Vagina (tissue), 2 donors: ENCODE data around the gene WAPL. TPM values are rescaled to one million over a fixed set of nuclear protein-coding genes. Genes with fewer than 3 reads are reported as not detected.

Experiments used
- DNase-seq, 2 donors: peaks; one replicate each; pipeline ENCODE4 v3.0.0-alpha.2; 2017; ENCODE audit errors: extremely low spot score in 2 of 2
- H3K27ac ChIP-seq: fragments of 200-600 bp; sonication (generic); one replicate; pipeline ENCODE4 v1.5.1; 2019
- H3K27me3 ChIP-seq: fragments of 200-600 bp; sonication (generic); one replicate; pipeline ENCODE4 v1.5.1; 2019
- H3K36me3 ChIP-seq, 2 donors: fragments of 200-600 bp; sonication (generic); one replicate each; pipeline ENCODE4 v1.5.1; 2017 to 2019
- H3K4me1 ChIP-seq: fragments of 200-600 bp; sonication (generic); one replicate; pipeline ENCODE4 v1.5.1; 2019
- H3K4me3 ChIP-seq, 2 donors: fragments of 200-600 bp; sonication (generic); 1 replicate in 1 of 2; 2 replicates in 1 of 2; pipeline ENCODE4 v1.5.1; 2016 to 2019
- H3K9me3 ChIP-seq: fragments of 200-600 bp; sonication (generic); one replicate; pipeline ENCODE4 v1.5.1; 2019
- CTCF ChIP-seq, 3 experiments: fragments of 450-650 bp in 2 of 3; fragments of 200-600 bp in 1 of 3; sonication (generic) in 1 of 3; IDR thresholded peaks; one replicate each; pipeline ENCODE4 v1.5.1; 2017 to 2019; ENCODE audit warnings: antibody characterized with exemption in 3 of 3, mild to moderate bottlenecking in 2 of 3, moderate library complexity in 2 of 3
- POLR2A ChIP-seq, 2 donors: fragments of 450-650 bp; IDR thresholded peaks; one replicate each; pipeline ENCODE4 v1.6.1; 2017; ENCODE audit warnings: antibody characterized with exemption in 2 of 2, mild to moderate bottlenecking in 2 of 2, moderate library complexity in 2 of 2
- POLR2AphosphoS5 ChIP-seq, 2 donors: sonication (generic); formaldehyde crosslinking; IDR thresholded peaks; one replicate each; pipeline ENCODE4 v1.9.0; 2017; ENCODE audit warnings: antibody characterized with exemption in 2 of 2, mild to moderate bottlenecking in 2 of 2, low read depth in 1 of 2; ENCODE audit not compliant: insufficient read depth in 1 of 2
- intact Hi-C: fragments of 100-400 bp; cut with DNase I; formaldehyde crosslinking; loops from one replicate; pipeline ENCODE4 v1.15.1; 2023
- total RNA-seq: library from RNA; depleted of rRNA; stranded (reverse); fragments of >200 nt; gene quantifications from one replicate; pipeline ENCODE4 v1.2.3, GENCODE V29; 2016

WAPL gene
- total RNA-seq, 1 donor from 2014 or later = 26.5 TPM

- TF ChIP-seq POLR2A (IDR thresholded peaks at IDR 0.05) = no peak
- no peak for TF ChIP-seq CTCF (IDR thresholded peaks at IDR 0.05)
- no peak for TF ChIP-seq POLR2AphosphoS5 (IDR thresholded peaks at IDR 0.05; ENCODE audit: insufficient read depth in 1 of 2, low read depth in 1 of 2)
- Histone ChIP-seq H3K4me3 (no peak overlapping the region), H3K36me3 (peaks cover 6 to 44% of the 10 kb centered on the region in 2 donors), H3K27me3 (no peaks in the 10 kb centered on the region), H3K9me3 (no peaks in the 10 kb centered on the region), H3K27ac (no peak overlapping the region), H3K4me1 (no peaks in the 10 kb centered on the region)
- DNase-seq = no peak
- intact Hi-C loops = no loop called here
Observed at GRCh38 chr10:86447432-86447831, 74.2 kb downstream of the WAPL start.

GRCh38 chr10:86446987-86447386 is 74.6 kb downstream of the WAPL start:
- H3K36me3 ChIP-seq = peaks cover 6 to 44% of the 10 kb centered on the region in 2 donors
- no peak for TF ChIP-seq POLR2AphosphoS5 (IDR thresholded peaks at IDR 0.05; ENCODE audit: insufficient read depth in 1 of 2, low read depth in 1 of 2)
- no peak for TF ChIP-seq POLR2A (IDR thresholded peaks at IDR 0.05)
- TF ChIP-seq CTCF (IDR thresholded peaks at IDR 0.05) = no peak
- no peak overlapping the region for H3K27ac ChIP-seq

GRCh38 chr10:86446440-86446839 is 75.2 kb downstream of the WAPL start:
- no peaks in the 10 kb centered on the region for H3K27me3 ChIP-seq
- H3K27ac ChIP-seq = no peak overlapping the region
- peaks cover 3 to 42% of the 10 kb centered on the region in 2 donors for H3K36me3 ChIP-seq
- H3K4me1 ChIP-seq = no peaks in the 10 kb centered on the region
- no peak for TF ChIP-seq POLR2AphosphoS5 (IDR thresholded peaks at IDR 0.05; ENCODE audit: insufficient read depth in 1 of 2, low read depth in 1 of 2)
- no peak for TF ChIP-seq CTCF (IDR thresholded peaks at IDR 0.05)
- no peak for TF ChIP-seq POLR2A (IDR thresholded peaks at IDR 0.05)
- no peak for DNase-seq
- H3K4me3 ChIP-seq = no peak overlapping the region
- intact Hi-C loops = no loop called here
- H3K9me3 ChIP-seq = no peaks in the 10 kb centered on the region

More at GRCh38 chr10:86446987-86447386, 74.6 kb downstream of the WAPL start:
- H3K4me1 ChIP-seq = no peaks in the 10 kb centered on the region
- no peak for DNase-seq
- no peaks in the 10 kb centered on the region for H3K27me3 ChIP-seq
- H3K4me3 ChIP-seq = no peak overlapping the region
- H3K9me3 ChIP-seq = no peaks in the 10 kb centered on the region
- intact Hi-C loops = no loop called here

GRCh38 chr10:86443936-86444335 is 77.7 kb downstream of the WAPL start:
- intact Hi-C loops = no loop called here
- Histone ChIP-seq H3K27me3 (no peaks in the 10 kb centered on the region), H3K4me1 (no peaks in the 10 kb centered on the region), H3K9me3 (no peaks in the 10 kb centered on the region), H3K4me3 (no peak overlapping the region), H3K27ac (no peak overlapping the region), H3K36me3 (peaks cover 0 to 26% of the 10 kb centered on the region in 2 donors)
- DNase-seq = no peak
- no peak for TF ChIP-seq POLR2A (IDR thresholded peaks at IDR 0.05)
- no peak for TF ChIP-seq POLR2AphosphoS5 (IDR thresholded peaks at IDR 0.05; ENCODE audit: insufficient read depth in 1 of 2, low read depth in 1 of 2)
- no peak for TF ChIP-seq CTCF (IDR thresholded peaks at IDR 0.05)

- Histone ChIP-seq H3K27ac (no peak overlapping the region), H3K4me1 (no peaks in the 10 kb centered on the region), H3K9me3 (no peaks in the 10 kb centered on the region), H3K36me3 (peaks cover 0 to 26% of the 10 kb centered on the region in 2 donors), H3K4me3 (no peak overlapping the region), H3K27me3 (no peaks in the 10 kb centered on the region)
- no peak for TF ChIP-seq POLR2AphosphoS5 (IDR thresholded peaks at IDR 0.05; ENCODE audit: insufficient read depth in 1 of 2, low read depth in 1 of 2)
- TF ChIP-seq CTCF (IDR thresholded peaks at IDR 0.05) = no peak
- no peak for TF ChIP-seq POLR2A (IDR thresholded peaks at IDR 0.05)
- no peak for DNase-seq
- intact Hi-C loops = no loop called here
Observed at GRCh38 chr10:86443069-86443468, 78.5 kb downstream of the WAPL start.
